H9 (cell line): Measurements from ENCODE around the gene DGKG. TPM values are rescaled to one million over a fixed set of nuclear protein-coding genes. Genes with fewer than 3 reads are reported as not detected.

ENCODE experiments used
- DNase-seq: peaks from one replicate; pipeline ENCODE4 v3.0.0-alpha.2; 2017
- H2AFZ ChIP-seq: one replicate; pipeline ENCODE4 v1.6.1; 2013; ENCODE audit warnings: mild to moderate bottlenecking, low read length, control low read depth, moderate library complexity
- H2AK5ac ChIP-seq: 2 replicates; pipeline ENCODE4 v1.6.1; 2013; ENCODE audit warnings: low read length, control low read depth, mixed read lengths; ENCODE audit not compliant: insufficient read length
- H2BK120ac ChIP-seq: one replicate; pipeline ENCODE4 v1.6.1; 2013; ENCODE audit warnings: low read depth, mild to moderate bottlenecking, low read length, control low read depth, inconsistent platforms; ENCODE audit not compliant: poor library complexity, severe bottlenecking
- H2BK12ac ChIP-seq: 2 replicates; pipeline ENCODE4 v1.6.1; 2013; ENCODE audit warnings: low read length, control low read depth, mixed read lengths, low read depth; ENCODE audit not compliant: insufficient read length
- H2BK15ac ChIP-seq: 2 replicates; pipeline ENCODE4 v1.6.1; 2013; ENCODE audit warnings: low read depth, low read length, control low read depth
- H2BK20ac ChIP-seq: one replicate; pipeline ENCODE4 v1.6.1; 2013; ENCODE audit warnings: low read depth, mild to moderate bottlenecking, low read length, control low read depth, inconsistent platforms; ENCODE audit not compliant: poor library complexity, severe bottlenecking
- H2BK5ac ChIP-seq: 2 replicates; pipeline ENCODE4 v1.6.1; 2013; ENCODE audit warnings: low read length, control low read depth, mixed read lengths; ENCODE audit not compliant: insufficient read length
- H3K14ac ChIP-seq: 2 replicates; pipeline ENCODE4 v1.6.1; 2013; ENCODE audit warnings: low read length, control low read depth; ENCODE audit not compliant: insufficient read depth
- H3K18ac ChIP-seq: 2 replicates; pipeline ENCODE4 v1.6.1; 2013; ENCODE audit warnings: low read depth, mild to moderate bottlenecking, mixed read lengths, low read length, control low read depth; ENCODE audit not compliant: insufficient read length
- H3K23ac ChIP-seq: 2 replicates; pipeline ENCODE4 v1.6.1; 2013; ENCODE audit warnings: low read length, control low read depth, mixed read lengths, low read depth; ENCODE audit not compliant: insufficient read length
- H3K23me2 ChIP-seq: 2 replicates; pipeline ENCODE4 v1.6.1; 2013; ENCODE audit warnings: low read depth, mild to moderate bottlenecking, mixed read lengths, low read length, control low read depth; ENCODE audit not compliant: insufficient read length, poor library complexity, severe bottlenecking
- H3K27ac ChIP-seq: 2 replicates; pipeline ENCODE4 v1.5.1; 2013; ENCODE audit warnings: low read length, control low read depth, mixed read lengths, low read depth; ENCODE audit not compliant: insufficient read length
- H3K27me3 ChIP-seq: 2 replicates; pipeline ENCODE4 v1.6.1; 2013; ENCODE audit warnings: low read length, control low read depth, inconsistent platforms; ENCODE audit not compliant: insufficient read depth
- H3K4ac ChIP-seq: 2 replicates; pipeline ENCODE4 v1.6.1; 2013; ENCODE audit warnings: low read depth, mild to moderate bottlenecking, control low read depth, inconsistent platforms, low read length, moderate library complexity
- H3K4me1 ChIP-seq: 2 replicates; pipeline ENCODE4 v1.6.1; 2013; ENCODE audit warnings: low read length, control low read depth, inconsistent platforms; ENCODE audit not compliant: insufficient read depth
- H3K4me2 ChIP-seq: 2 replicates; pipeline ENCODE4 v1.6.1; 2013; ENCODE audit warnings: low read length, control low read depth, mixed read lengths; ENCODE audit not compliant: insufficient read length, insufficient read depth
- H3K56ac ChIP-seq: 2 replicates; pipeline ENCODE4 v1.6.1; 2013; ENCODE audit warnings: low read depth, mild to moderate bottlenecking, mixed read lengths, low read length, control low read depth; ENCODE audit not compliant: insufficient read length
- H3K79me1 ChIP-seq: 2 replicates; pipeline ENCODE4 v1.6.1; 2013; ENCODE audit warnings: low read depth, mild to moderate bottlenecking, moderate library complexity, low read length, control low read depth, inconsistent platforms; ENCODE audit not compliant: insufficient read depth, poor library complexity, severe bottlenecking
- H3K79me2 ChIP-seq: 2 replicates; pipeline ENCODE4 v1.6.1; 2013; ENCODE audit warnings: low read length, control low read depth, inconsistent platforms; ENCODE audit not compliant: insufficient read depth
- H3K9ac ChIP-seq: 2 replicates; pipeline ENCODE4 v1.6.1; 2013; ENCODE audit warnings: low read length, control low read depth, mixed read lengths; ENCODE audit not compliant: insufficient read length; ENCODE audit errors: extremely low read depth
- H3K9me3 ChIP-seq: one replicate; pipeline ENCODE4 v1.6.1; 2013; ENCODE audit warnings: low read depth, low read length, inconsistent platforms; ENCODE audit not compliant: control insufficient read depth
- H3T11ph ChIP-seq: one replicate; pipeline ENCODE4 v1.6.1; 2013; ENCODE audit warnings: mild to moderate bottlenecking, low read length, control low read depth, inconsistent platforms
- H4K20me1 ChIP-seq: one replicate; pipeline ENCODE4 v1.6.1; 2013; ENCODE audit not compliant: control insufficient read depth, insufficient read length, insufficient read depth
- H4K5ac ChIP-seq: 2 replicates; pipeline ENCODE4 v1.6.1; 2013; ENCODE audit warnings: low read depth, mild to moderate bottlenecking, mixed read lengths, low read length, control low read depth; ENCODE audit not compliant: insufficient read length
- H4K8ac ChIP-seq: replicated peaks from 2 replicates; pipeline ENCODE4 v1.6.1; 2013; ENCODE audit warnings: low read length, control low read depth, mixed read lengths, low read depth; ENCODE audit not compliant: insufficient read length
- H4K91ac ChIP-seq: 2 replicates; pipeline ENCODE4 v1.6.1; 2013; ENCODE audit warnings: low read depth, mild to moderate bottlenecking, moderate library complexity, mixed read lengths, low read length, control low read depth; ENCODE audit not compliant: insufficient read length
- H3K27ac Mint-ChIP-seq, 3 experiments: 2 replicates in 2 of 3; 3 replicates in 1 of 3; pipeline ENCODE4 v1.8.0; 2020 to 2021; ENCODE audit warnings: mixed read lengths in 3 of 3, mild to moderate bottlenecking in 1 of 3, moderate library complexity in 1 of 3
- H3K27me3 Mint-ChIP-seq: 2 replicates; pipeline ENCODE4 v1.8.0; 2021; ENCODE audit warnings: low read depth, mild to moderate bottlenecking, moderate library complexity, mixed read lengths
- H3K36me3 Mint-ChIP-seq, 3 experiments: 2 replicates in 2 of 3; 3 replicates in 1 of 3; pipeline ENCODE4 v1.8.0; 2020 to 2021; ENCODE audit warnings: low read depth in 3 of 3, mixed read lengths in 3 of 3; ENCODE audit not compliant: insufficient read depth in 1 of 3
- H3K4me1 Mint-ChIP-seq, 2 experiments: 2 replicates each; pipeline ENCODE4 v1.8.0; 2020; ENCODE audit warnings: mixed read lengths in 2 of 2
- H3K4me3 Mint-ChIP-seq, 2 experiments: 2 replicates in 1 of 2; 3 replicates in 1 of 2; pipeline ENCODE4 v1.8.0; 2020 to 2021; ENCODE audit warnings: mild to moderate bottlenecking in 2 of 2, mixed read lengths in 2 of 2, moderate library complexity in 1 of 2
- H3K9me3 Mint-ChIP-seq, 2 experiments: 2 replicates in 1 of 2; 3 replicates in 1 of 2; pipeline ENCODE4 v1.8.0; 2020; ENCODE audit warnings: mild to moderate bottlenecking in 2 of 2, mixed read lengths in 2 of 2, moderate library complexity in 1 of 2
- CTCF ChIP-seq: fragments of 200-600 bp; sonication (generic); conservative IDR thresholded peaks from 3 replicates; pipeline ENCODE4 v1.8.0; 2021; ENCODE audit warnings: antibody characterized with exemption, mild to moderate bottlenecking
- WGBS: extraction: QIAGEN DNeasy Blood & Tissue Kit; methylation state at CpG from one replicate; pipeline ENCODE4 v1.1.7; 2013; ENCODE audit warnings: missing lambda C conversion rate, low lambda C conversion rate, mixed read lengths; ENCODE audit not compliant: insufficient read length; ENCODE audit errors: extremely low coverage; 5-methylcytosine and 5-hydroxymethylcytosine counted together
- total RNA-seq: library from RNA; stranded (reverse); gene quantifications from 2 replicates; pipeline ENCODE4 v1.2.1, GENCODE V29; 2021

Gene DGKG
- total RNA-seq, 1 experiment from 2014 or later = not detected

GRCh38 chr3:186138272-186138981 lies 223.6 kb downstream of the DGKG start:
- Histone ChIP-seq H3K18ac (no peak overlapping the region), H3K4ac (no peak overlapping the region), H3K23me2 (no peaks in the 10 kb centered on the region), H3K79me1 (no peaks in the 10 kb centered on the region), H3K4me2 (no peak overlapping the region), H3K14ac (no peak overlapping the region), H2AK5ac (no peak overlapping the region), H4K8ac (no peak overlapping the region), H4K20me1 (no peaks in the 10 kb centered on the region), H3K9me3 (no peaks in the 10 kb centered on the region), H4K91ac (no peak overlapping the region), H2BK5ac (no peak overlapping the region), H3K27me3 (no peaks in the 10 kb centered on the region), H3K9ac (no peak overlapping the region), H3K56ac (no peak overlapping the region), H4K5ac (no peak overlapping the region), H3K27ac (no peak overlapping the region), H2BK15ac (no peak overlapping the region), H2BK20ac (no peak overlapping the region), H3K23ac (no peak overlapping the region), H3T11ph (no peak overlapping the region), H2BK120ac (no peak overlapping the region), H2BK12ac (no peak overlapping the region), H3K4me1 (no peaks in the 10 kb centered on the region), H3K79me2 (no peaks in the 10 kb centered on the region), H2AFZ (no peak overlapping the region)
- peaks cover 61% of the 10 kb centered on the region for H3K27me3 Mint-ChIP-seq
- no peaks in the 10 kb centered on the region for H3K9me3 Mint-ChIP-seq
- H3K4me3 Mint-ChIP-seq = no peak overlapping the region
- peaks cover 0 to 9% of the 10 kb centered on the region in 2 experiments; a peak in 2 of 4 replicates for H3K4me1 Mint-ChIP-seq
- H3K27ac Mint-ChIP-seq = no peak overlapping the region
- no peak for TF ChIP-seq CTCF
- no peak for DNase-seq
- WGBS = no CpG with 5 or more reads among the region's 12 CpGs
- H3K36me3 Mint-ChIP-seq = no peaks in the 10 kb centered on the region
